Activated CD4-positive, alpha-beta T cell treated with anti-CD3 and anti-CD28 coated beads, Interleukin-2, amount 50 U/mL, for 4 hours (primary cell): Measurements from ENCODE around the gene METTL2B.

ENCODE experiments used
- DNase-seq, 2 experiments: peaks; one replicate each; pipeline ENCODE4 v3.0.0-alpha.2; 2020

The METTL2B gene

GRCh38 chr7:128476402-128477335 lies at the start of gene METTL2B:
METTL2B (plus strand) TSS chr7:128476748; CDS start chr7:128476766, 18 bp downstream.
- peak; percentile 83 for DNase-seq

GRCh38 chr7:128427289-128427891 lies 49.2 kb upstream of the METTL2B start:
- no peak for DNase-seq

- no peak for DNase-seq
These were observed 46.3 kb upstream of the METTL2B start for GRCh38 chr7:128430207-128430606.

- DNase-seq, result no peak
These were observed 45.3 kb upstream of the METTL2B start for GRCh38 chr7:128431221-128431620.

- no peak for DNase-seq
These were observed 44.8 kb upstream of the METTL2B start for GRCh38 chr7:128431754-128432153.

- no peak for DNase-seq
These were observed 41.9 kb upstream of the METTL2B start for GRCh38 chr7:128434413-128435326.

- no peak for DNase-seq
These were observed 41.2 kb upstream of the METTL2B start for GRCh38 chr7:128435327-128435686.

GRCh38 chr7:128437426-128438332 lies 38.9 kb upstream of the METTL2B start:
- no peak for DNase-seq

GRCh38 chr7:128442356-128442755 lies 34.2 kb upstream of the METTL2B start:
- no peak for DNase-seq

- no peak for DNase-seq
These were observed 32.5 kb upstream of the METTL2B start for GRCh38 chr7:128443831-128444600.

- no peak for DNase-seq
These were observed 30.2 kb upstream of the METTL2B start for GRCh38 chr7:128446306-128446705.

- DNase-seq, result no peak
These were observed 28.5 kb upstream of the METTL2B start for GRCh38 chr7:128447941-128448564.

GRCh38 chr7:128448751-128449302 lies 27.7 kb upstream of the METTL2B start:
- DNase-seq, result no peak

- DNase-seq, result no peak
These were observed 26.1 kb upstream of the METTL2B start for GRCh38 chr7:128450409-128450808.

GRCh38 chr7:128450913-128451312 lies 25.6 kb upstream of the METTL2B start:
- no peak for DNase-seq

GRCh38 chr7:128452552-128452951 lies 24.0 kb upstream of the METTL2B start:
- no peak for DNase-seq

- no peak for DNase-seq
These were observed 22.4 kb upstream of the METTL2B start for GRCh38 chr7:128453836-128454804.

GRCh38 chr7:128454808-128455542 lies 21.6 kb upstream of the METTL2B start:
- no peak for DNase-seq
